NK-92 (cell line): ENCODE results near the gene SMARCC1.
"Not testable (repeated sequence)": the region's sequence is repeated elsewhere in the genome, so short reads cannot be mapped to it uniquely, and the experiment has no call there.

ENCODE experiments used
- DNase-seq: peaks from one replicate; lab custom pipeline; 2025; ENCODE audit not compliant: unreplicated experiment; lab: John Stamatoyannopoulos, UW

Gene SMARCC1

GRCh38 chr3:47781685-47782445 is at the start of gene SMARCC1:
TSS of gene SMARCC1 (minus strand) at chr3:47781893. CDS start at chr3:47781797, 96 bp downstream.
- peak; percentile 70 for DNase-seq

GRCh38 chr3:47829482-47829881 is 47.8 kb upstream of the SMARCC1 start:
- DNase-seq: not testable (repeated sequence)

GRCh38 chr3:47825590-47825989 is 43.9 kb upstream of the SMARCC1 start:
- DNase-seq: no peak

- no peak for DNase-seq
Observed at GRCh38 chr3:47824541-47825473, 43.1 kb upstream of the SMARCC1 start.

GRCh38 chr3:47817609-47818008 is 35.9 kb upstream of the SMARCC1 start:
- no peak for DNase-seq

- no peak for DNase-seq
Observed at GRCh38 chr3:47813551-47814177, 32.0 kb upstream of the SMARCC1 start.

GRCh38 chr3:47804577-47804976 is 22.9 kb upstream of the SMARCC1 start:
- DNase-seq: no peak

- DNase-seq: no peak
Observed at GRCh38 chr3:47803480-47804025, 21.9 kb upstream of the SMARCC1 start.

- DNase-seq: no peak
Observed at GRCh38 chr3:47802734-47803479, 21.2 kb upstream of the SMARCC1 start, which contains the start of gene DHX30. TSS of gene DHX30 (plus strand) at chr3:47803138. CDS start at chr3:47810684, 7,546 bp downstream.

- DNase-seq: no peak
Observed at GRCh38 chr3:47799733-47800132, 18.0 kb upstream of the SMARCC1 start.

- DNase-seq: no peak
Observed at GRCh38 chr3:47794544-47794943, 12.9 kb upstream of the SMARCC1 start.

- DNase-seq: no peak
Observed at GRCh38 chr3:47792699-47793098, 11.0 kb upstream of the SMARCC1 start.

GRCh38 chr3:47791193-47791855 is 9.6 kb upstream of the SMARCC1 start:
- DNase-seq: no peak

- DNase-seq: no peak
Observed at GRCh38 chr3:47783673-47784072, 2.0 kb upstream of the SMARCC1 start.

GRCh38 chr3:47782446-47783308 is 984 bp upstream of the SMARCC1 start:
- DNase-seq: no peak

GRCh38 chr3:47780741-47781684 is 680 bp downstream of the SMARCC1 start:
- DNase-seq: no peak

- DNase-seq: no peak
Observed at GRCh38 chr3:47778746-47779145, 2.9 kb downstream of the SMARCC1 start.

- no peak for DNase-seq
Observed at GRCh38 chr3:47772788-47773187, 8.9 kb downstream of the SMARCC1 start.
